Activated effector memory CD4-positive, alpha-beta T cell treated with anti-CD3 and anti-CD28 coated beads, Interleukin-2, amount 50 U/mL, for 16 hours (primary cell): ENCODE results near the gene OR7C1.

ENCODE experiments used
- DNase-seq: peaks from one replicate; pipeline ENCODE4 v3.0.0-alpha.2; 2020

The OR7C1 gene

DNA sequence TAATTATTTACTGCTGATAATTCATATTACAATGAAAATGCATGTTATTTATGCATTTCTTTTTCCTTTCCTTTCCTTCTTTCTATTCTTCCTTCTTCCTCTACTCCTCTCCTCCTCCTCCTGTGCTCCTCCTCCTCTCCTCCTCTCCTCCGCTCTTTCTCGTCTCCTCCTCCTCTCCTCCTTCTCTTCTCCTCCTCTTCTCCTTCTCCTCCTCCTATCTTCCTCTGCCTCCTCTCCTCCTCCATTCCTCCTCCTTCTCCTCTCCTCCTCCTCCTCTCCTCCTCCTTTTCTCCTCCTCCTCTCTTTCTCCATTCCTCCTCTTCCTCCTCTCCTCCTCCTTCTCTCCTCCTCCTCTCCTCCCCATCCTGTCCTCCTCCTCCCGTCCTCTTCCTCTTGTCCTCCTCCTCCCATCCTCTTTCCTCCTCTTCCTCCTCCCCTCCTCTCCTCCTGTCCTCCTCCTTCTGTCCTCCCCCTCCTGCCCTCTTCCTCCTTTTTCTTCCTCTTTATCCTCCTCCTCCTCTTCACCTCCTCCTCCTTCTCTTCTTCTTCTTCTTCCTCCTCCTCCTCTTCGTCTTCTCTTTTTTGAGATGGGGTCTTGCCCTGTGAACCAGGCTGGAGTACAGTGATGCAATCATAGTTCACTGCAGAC lies 71.4 kb downstream of the OR7C1 start:
- DNase-seq: no peak

DNA sequence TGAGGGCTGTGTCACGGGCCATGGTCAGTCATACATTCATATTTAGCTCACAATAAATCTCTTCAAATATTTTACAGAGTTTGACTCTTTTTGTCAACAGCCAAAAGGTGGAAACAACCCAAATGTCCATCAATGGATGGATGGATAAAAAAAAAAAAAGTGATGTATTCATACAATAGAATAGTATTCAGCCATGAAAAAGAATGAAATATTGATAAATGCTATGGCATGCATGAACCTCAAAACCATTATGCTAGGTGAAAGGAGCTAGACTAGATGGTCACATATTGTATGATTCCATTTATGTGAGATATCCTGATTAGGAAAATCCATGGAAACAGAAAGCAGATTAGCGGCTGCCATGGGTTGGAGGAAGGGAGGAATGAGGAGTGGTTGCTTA lies 72.9 kb downstream of the OR7C1 start:
- no peak for DNase-seq

DNA sequence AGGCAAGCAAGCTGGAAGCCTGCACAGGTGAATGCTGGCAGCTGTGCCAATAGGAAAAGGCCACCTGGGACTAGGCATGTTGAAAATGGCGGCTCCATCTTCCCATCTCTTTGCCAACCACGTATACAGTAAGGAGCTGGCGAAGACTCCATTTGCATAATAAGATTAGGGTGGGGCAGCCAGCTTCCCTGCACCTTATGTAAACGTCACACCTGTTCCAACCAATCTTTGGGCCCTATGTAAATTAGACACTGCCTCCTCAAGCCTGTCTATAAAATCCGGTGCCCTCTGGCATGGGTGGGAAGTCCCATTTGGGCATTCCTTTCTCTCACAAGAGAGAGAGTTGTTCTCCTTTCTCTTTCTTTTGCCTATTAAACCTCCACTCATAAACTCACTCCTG lies 73.4 kb downstream of the OR7C1 start:
- DNase-seq: no peak

DNA sequence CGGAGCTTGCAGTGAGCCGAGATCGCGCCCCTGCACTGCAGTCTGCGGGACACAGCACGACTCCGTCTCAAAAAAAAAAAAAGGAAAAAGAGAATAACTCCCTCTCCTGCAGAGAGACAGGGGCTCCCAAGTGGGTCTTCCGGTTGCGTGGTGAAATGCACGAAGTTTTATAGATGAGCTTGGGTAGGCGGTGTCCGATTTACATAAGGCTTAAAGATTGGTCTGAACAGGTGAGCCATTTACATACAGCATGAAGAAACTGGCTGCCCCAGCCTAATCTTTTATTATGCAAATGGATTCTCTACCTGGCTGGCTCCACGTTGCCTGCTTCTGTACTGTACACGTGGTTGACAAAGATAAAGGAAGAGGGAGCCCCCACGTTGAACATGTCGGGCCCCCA lies 76.2 kb downstream of the OR7C1 start:
- DNase-seq: no peak

DNA sequence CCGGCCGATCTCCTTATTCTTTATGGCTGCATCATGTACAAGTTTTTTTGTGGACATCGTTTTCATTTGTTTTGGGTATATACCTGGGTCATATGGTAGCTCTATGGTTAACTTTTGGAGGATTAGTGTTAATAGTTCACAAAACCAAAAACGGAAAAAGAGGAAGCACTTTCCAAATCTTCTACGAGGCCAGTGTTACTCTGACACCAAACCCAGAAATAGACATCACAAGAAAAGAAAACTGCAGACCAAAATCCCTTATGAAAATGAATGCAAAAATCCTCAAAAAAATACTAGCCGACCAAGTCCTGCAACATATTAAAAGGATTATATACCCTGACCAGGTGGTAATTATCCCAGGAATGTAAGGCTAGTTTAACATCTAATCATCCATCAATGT lies 86.4 kb downstream of the OR7C1 start:
- DNase-seq: no peak
